ENCODE data around the gene ACAP3.
A peak's percentile ranks its signal among the peaks of the same experiment; 100 is the strongest.

- TF ChIP-seq CTCF (IDR thresholded peaks at IDR 0.05) (no peak), REST (IDR thresholded peaks at IDR 0.05; ENCODE audit: insufficient read depth in 1 of 2, low read depth in 2 of 2, low read length in 1 of 2) (0 out of 4 replicates have a peak, but pooled peaks of 1 of the 2 experiments have one; percentile 8)
Measured at GRCh38 chr1:1329304-1330210, 21.8 kb upstream of the ACAP3 start.

All from Panc1 (cell line).